Retinal pigment epithelial cell (primary cell): ENCODE measurements around the gene EGR2.

Experiments
- DNase-seq: peaks from one replicate; pipeline ENCODE4 v3.0.0-alpha.2; 2010; ENCODE audit warnings: low read depth
- H3K4me3 ChIP-seq: 2 replicates; pipeline ENCODE4 v1.5.1; 2011; ENCODE audit warnings: mild to moderate bottlenecking, low read length, control low read depth, moderate library complexity
- TF ChIP-seq, protein P1 (sequence below): conservative IDR thresholded peaks from 2 replicates; pipeline ENCODE4 v1.5.1; 2011; ENCODE audit warnings: low read depth, low read length, control low read depth, inconsistent platforms

EGR2 gene

DNA sequence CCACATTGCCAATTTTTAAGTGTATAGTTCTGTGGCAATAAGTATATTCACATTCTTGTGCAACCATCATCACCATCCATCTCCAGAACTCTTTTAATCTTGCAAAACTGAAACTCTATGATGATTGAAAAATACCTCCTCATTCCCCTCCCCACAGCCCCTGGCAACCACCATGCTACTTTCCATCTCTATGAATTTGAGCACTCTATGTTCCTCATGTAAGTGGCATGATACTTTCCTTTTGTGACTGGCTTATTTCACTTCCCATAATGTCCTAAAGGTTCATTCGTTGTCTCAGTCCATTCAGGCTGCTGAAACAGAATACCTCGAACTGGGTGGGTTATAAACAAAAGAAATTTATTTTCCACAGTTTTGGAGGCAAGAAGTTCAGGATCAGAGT lies 23.4 kb upstream of the EGR2 start:
- no peak for DNase-seq
- TF ChIP-seq, protein P1, sequence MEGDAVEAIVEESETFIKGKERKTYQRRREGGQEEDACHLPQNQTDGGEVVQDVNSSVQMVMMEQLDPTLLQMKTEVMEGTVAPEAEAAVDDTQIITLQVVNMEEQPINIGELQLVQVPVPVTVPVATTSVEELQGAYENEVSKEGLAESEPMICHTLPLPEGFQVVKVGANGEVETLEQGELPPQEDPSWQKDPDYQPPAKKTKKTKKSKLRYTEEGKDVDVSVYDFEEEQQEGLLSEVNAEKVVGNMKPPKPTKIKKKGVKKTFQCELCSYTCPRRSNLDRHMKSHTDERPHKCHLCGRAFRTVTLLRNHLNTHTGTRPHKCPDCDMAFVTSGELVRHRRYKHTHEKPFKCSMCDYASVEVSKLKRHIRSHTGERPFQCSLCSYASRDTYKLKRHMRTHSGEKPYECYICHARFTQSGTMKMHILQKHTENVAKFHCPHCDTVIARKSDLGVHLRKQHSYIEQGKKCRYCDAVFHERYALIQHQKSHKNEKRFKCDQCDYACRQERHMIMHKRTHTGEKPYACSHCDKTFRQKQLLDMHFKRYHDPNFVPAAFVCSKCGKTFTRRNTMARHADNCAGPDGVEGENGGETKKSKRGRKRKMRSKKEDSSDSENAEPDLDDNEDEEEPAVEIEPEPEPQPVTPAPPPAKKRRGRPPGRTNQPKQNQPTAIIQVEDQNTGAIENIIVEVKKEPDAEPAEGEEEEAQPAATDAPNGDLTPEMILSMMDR = no peak
- no peak overlapping the region for H3K4me3 ChIP-seq

- TF ChIP-seq, protein P1 = no peak
- H3K4me3 ChIP-seq = no peak overlapping the region
- DNase-seq = no peak
Observed at GRCh38 chr10:62831346-62831745, 15.2 kb upstream of the EGR2 start.

DNA sequence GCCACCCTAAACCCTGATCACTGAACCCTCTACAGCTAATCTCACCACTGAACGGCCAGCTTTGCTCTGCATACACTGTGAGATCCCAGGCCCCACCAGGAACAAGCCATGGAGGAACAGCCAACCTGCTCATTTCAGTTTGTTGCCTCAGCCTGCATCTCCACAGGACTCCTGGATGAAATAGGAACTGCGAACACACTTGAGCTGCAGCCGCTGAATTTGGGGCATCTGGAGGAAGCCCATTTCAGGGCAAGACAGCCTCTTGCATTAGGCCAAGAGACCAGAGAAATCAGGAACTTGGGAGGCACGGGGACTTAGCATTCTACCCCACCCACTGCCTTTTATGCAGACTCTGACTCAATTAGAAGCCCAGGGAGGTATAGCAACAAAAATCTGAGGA lies 14.5 kb upstream of the EGR2 start:
- DNase-seq = no peak
- no peak overlapping the region for H3K4me3 ChIP-seq
- TF ChIP-seq, protein P1 = no peak

DNA sequence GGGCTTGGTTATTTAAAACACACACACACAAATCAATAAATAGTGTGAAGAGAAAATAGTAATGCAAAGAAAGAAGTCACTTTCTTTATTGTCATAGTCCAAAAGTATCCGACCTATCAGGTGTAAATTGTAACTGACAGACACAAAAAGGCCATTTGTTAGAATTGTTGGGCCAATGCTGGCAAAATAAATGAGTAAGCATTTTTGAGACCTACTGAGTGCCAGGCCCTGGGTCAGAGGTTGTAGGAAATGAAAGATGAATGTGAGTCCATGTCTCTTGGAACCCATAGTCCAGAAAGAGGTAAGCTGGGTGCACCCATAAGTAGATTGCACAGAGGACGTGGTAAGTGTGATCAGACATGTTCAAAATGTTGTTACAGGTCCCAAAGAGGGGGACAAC lies 13.5 kb upstream of the EGR2 start:
- no peak overlapping the region for H3K4me3 ChIP-seq
- TF ChIP-seq, protein P1 = no peak
- DNase-seq = no peak

- TF ChIP-seq, protein P1 = no peak
- DNase-seq = no peak
- H3K4me3 ChIP-seq = no peak overlapping the region
Observed at GRCh38 chr10:62826273-62826672, 10.1 kb upstream of the EGR2 start.

DNA sequence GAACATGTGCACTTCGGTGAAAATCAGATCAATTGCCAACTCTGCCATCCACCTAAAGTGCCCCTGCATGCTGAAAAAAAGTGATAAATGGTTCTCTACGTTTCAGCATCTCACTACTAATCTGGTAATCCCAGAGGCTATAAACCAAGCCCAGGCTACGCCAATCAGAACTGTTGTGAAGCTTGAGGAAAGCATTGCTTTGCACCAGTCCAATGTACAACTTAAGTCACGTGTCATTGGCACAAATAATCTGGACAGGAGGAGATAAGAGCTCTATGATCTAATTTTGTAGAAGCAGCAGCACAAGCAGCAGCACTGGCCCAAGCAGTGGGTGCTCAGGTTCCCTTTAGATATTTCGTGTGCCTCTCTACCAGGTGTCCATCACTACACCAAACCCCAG lies 4.4 kb upstream of the EGR2 start:
- TF ChIP-seq, protein P1 = no peak
- no peak overlapping the region for H3K4me3 ChIP-seq
- DNase-seq = no peak

- no peak for DNase-seq
- H3K4me3 ChIP-seq = no peak overlapping the region
- TF ChIP-seq, protein P1 = no peak
Observed at GRCh38 chr10:62819141-62819920, 3.2 kb upstream of the EGR2 start.
